NCI-H774 (cell line): ENCODE measurements around the gene HDGF.
"Not testable (repeated sequence)": the region's sequence is repeated elsewhere in the genome, so short reads cannot be mapped to it uniquely, and the experiment has no call there.

Experiments
- DNase-seq: peaks from one replicate; lab custom pipeline; 2025; lab: John Stamatoyannopoulos, UW

Gene HDGF

DNA sequence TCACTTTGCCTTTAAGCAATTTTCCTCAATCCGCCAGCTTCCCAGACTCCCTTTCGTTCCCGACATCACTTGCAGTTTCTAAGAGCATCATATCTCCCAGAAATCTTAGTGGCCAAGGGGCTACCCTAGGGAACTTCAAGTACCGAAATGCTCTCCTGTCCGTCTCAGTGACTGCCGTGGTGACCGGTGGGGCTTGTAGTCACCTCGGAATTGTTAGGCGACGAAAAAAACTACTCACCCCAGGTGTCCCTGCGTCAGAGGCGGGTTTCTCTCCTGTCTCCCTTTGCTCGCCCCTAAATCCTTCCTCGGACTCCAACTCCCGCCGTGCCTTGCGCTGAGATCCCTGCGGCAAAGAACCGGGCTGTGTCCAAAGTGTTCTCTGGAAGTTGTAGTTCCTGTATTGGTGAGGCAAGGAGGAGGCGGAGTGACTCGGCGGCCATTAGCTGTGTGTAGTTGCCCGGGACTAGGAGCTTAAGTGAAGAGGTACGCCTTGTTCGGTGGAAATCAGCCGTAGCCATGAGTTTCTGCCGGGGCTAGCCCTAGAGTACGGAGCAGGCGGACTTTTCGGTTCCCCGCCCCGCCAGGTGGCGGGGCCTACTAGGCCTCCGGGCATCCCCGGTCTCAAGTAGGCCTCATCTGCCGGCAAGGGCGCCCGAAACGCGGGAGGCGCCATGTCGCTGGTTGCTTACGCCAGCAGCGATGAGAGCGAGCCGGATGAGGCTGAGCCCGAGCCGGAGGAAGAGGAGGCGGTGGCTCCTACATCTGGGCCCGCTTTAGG is 15.8 kb upstream of the HDGF start, which contains the start of gene PRCC:
TSS of gene PRCC (plus strand) at position 435 of the 778 bp plus-strand sequence. CDS start at position 672, 237 bp downstream.
- DNase-seq, result peak; percentile 100

DNA sequence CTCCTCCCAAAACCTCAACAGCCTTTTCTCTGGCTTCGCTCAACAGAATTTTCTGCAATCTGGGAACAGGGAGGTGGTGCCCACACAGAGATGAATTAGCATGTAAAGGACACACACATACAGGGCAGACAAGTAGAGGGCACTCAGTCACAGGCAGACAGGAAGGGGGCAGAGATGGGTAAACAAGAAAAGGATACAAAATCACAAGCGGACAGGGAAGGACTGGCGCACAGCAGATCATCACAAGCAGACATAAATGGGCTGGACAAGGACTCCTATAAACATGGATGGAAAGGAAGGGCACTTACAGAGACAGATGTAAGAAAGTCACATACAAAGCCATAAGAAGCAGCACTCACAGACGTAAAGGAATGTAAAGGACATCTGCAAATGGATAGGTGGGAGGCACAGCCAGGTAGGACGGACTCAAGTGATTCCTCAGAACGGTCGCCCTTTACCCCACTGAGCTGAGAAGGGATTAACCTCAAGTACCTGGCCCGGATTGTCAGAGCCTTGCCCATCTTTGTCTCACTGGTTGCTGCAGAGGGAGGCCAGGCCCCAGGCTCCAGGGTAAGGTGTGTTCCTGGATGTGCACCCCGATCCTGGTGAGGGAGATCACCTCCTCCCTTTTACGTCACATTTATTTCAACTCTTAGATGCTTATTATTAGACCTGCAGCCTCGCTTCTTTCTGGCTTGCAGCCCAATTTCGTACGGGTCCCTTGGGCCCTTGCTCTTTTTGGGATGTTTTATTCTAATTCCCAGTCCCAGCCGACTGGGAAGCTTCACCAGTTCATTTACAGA is 15.0 kb upstream of the HDGF start:
- DNase-seq, result no peak

DNA sequence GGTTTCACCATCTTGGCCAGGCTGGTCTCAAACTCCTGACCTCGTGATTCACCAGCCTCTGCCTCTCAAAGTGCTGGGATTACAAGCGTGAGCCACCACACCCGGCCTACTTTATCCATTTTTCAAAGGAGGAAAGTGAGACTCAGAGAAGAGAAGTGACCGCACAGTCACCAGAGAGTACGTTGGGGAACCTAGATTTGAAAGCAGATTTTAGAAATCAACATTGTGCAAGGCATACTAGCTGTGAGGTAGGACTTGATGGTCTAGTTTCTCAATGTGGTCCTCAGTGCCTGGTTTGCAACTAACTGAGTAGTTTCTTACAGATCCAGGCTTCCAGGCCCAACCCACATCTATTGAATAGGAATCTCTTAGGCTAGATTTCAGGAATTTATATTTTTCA is 14.2 kb upstream of the HDGF start:
- DNase-seq, result no peak

DNA sequence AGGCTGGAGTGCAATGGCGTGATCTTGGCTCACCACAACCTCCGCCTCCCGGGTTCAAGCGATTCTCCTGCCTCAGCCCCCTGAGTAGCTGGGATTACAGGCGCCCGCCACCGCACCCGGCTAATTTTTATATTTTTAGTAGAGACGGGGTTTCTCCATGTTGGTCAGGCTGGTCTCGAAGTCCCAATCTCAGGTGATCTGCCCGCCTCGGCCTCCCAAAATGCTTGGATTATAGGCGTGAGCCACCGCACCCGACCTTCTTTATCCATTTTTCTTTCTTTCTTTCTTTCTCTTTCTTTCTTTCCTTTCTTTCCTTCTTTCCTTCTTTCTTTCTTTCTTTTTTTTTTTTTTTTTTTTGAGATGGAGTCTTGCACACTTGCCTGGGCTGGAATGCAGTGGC is 13.7 kb upstream of the HDGF start:
- DNase-seq, result not testable (repeated sequence)

DNA sequence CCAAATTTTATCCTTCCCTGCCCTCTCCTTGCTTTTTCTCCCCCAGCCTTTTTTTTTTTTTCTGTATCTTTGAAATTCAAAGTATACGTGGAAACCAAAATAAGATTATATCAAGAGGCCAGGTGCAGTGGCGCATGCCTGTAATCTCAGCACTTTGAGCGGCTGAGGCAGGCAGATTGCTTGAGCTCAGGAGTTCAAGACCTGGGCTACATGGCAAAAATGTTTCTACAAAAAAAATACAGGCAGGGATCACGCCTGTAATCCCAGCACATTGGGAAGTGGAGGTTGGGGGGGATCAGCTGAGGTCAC is 9.3 kb upstream of the HDGF start:
- no peak for DNase-seq

DNA sequence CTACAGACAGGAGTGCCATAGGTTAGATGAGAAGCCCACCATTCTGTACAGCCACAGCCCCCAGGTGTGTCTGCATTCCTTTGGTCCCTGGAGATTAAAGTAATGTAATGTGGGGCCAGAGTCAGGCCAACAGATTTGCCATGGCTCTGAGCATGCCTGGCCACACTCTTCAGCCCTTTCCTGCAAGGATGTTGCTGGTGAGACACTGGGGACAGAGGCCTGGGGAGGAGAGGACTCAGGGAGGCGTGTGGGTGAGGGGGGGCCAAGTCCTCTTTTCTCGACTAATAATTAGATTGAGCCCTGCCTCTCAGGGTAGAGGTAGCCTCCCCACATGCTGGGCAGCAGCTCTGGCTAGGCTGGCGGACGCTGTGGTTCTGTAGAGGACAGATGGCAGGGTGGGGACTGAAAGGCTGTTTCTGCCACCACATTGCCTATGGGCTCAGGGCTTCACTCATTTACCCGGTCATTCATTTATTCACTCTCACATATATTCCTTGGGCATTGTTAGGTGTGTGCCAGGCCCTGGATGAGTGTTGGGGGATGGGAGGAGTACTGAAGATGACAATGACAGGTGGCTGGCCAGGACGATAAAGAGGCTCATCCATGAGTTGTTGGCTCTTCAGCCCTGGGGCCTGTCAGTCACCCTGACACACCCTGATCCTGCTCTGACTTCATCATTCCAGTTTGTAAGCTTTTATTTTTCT is 8.8 kb upstream of the HDGF start:
- DNase-seq, result no peak

DNA sequence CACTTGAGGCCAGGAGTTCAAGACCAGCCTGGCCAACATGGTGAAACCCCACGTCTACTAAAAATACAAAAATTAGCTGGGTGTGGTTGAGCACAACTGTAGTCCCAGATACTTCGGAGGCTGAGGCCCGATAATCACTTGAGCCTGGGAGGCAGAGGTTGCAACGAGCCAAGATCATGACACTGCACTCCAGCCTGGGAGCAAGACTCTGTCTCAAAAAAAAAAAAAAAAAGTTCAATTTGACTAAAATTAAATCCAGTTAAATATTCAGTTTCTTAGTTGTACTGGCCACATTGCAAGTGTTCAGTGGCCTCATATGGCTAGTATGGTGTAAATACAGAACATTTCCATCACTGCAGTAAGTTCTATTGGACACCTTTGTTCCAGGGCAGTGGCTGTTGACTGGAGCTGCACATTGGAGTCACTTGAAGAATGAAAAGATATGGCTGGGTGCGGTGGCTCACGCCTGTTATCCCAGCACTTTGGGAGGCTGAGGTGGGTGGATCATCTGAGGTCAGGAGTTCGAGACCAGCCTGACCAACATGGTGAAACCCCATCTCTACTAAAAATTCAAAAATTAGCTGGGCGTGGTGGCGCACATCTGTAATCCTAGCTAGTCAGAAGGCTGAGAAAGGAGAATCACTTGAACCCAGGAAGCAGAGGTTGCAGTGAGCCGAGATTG is 6.2 kb upstream of the HDGF start:
- not testable (repeated sequence) for DNase-seq

DNA sequence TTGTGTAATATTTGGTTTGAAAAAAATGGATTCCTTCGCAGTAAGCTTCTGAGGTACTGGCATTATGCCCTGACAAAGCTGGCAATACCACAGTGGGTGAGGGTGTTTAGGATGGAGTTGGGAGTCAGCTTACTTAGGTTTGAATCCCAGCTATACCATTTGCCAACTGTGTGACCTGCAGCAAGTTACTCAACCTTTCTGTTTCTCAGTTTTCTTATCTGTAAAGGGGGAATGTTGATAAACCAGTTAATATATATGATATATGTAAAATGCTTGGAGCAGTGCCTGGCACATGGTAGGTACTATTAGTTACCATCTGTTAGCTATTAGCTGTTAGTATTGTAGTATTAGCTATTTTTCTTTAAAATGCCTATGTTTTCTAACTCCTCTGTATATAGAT is 4.9 kb upstream of the HDGF start:
- no peak for DNase-seq

DNA sequence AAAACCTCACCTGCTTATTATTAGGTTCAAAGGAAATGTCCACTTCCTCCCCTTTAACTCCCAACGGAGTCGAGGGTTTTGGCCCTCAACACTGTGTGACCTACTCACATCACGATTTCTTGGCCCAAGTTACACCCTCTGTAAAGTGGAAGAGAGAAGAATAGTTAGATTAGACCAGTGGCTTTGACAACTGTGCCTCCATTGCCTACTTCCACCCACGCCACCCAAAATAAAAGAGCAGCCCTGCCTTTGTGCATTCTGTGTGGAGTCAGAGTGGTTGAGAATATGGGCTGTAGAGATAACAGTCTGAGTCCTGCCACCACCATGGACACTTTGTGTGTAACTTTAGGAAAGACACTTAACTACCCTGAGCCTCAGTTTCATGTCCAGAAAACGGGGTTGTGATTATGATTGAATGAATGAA is 4.1 kb upstream of the HDGF start:
- DNase-seq, result no peak

DNA sequence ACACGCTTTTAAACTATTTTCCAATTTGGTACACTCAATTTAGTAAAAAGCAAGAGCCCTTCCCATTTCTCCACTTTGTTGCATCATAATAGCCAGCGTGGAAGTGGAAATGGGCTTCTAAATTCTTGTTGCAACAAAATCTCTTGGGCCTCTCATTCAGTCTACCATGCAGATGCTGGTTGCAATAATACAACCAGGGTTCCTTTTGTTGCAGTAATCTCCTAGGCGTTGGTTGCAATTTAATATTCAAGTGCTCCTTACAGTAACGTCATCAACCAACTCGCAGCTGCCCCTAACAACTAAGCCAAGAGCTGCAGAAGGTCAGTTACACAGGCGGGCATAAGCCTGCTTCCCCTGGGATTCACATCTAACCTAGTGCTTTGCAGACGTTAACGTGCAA is 2.7 kb upstream of the HDGF start:
- DNase-seq, result no peak

DNA sequence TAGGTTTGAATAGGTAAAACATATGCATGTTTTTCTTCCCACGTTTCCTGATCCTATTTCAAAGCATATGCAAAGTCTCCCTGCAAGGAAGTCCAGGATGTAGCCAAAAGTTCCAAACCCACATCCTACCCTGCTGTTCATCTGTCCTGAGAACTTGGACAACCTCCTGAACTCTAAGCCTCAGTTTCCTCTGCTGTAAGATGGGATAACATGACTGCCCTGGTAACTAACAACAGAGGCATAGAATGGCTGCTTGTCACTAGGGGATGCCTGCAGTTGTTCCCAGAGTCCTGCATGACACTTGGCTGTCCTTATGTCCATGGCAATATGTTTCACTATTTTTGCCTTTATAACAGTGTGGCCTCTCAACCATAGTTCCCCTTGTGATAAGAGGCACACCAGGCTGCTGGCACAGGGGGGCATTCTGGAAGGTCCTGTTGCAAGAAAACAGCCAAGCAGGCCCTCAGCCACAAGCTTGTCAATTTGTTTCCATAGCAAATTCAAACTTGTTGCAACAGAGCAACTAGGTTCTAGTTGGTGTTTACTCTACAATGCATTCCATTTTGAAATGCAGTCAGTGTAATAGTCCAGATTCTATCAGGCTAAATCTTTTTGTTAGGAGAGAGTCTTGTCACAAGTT is 1.5 kb upstream of the HDGF start:
- no peak for DNase-seq

DNA sequence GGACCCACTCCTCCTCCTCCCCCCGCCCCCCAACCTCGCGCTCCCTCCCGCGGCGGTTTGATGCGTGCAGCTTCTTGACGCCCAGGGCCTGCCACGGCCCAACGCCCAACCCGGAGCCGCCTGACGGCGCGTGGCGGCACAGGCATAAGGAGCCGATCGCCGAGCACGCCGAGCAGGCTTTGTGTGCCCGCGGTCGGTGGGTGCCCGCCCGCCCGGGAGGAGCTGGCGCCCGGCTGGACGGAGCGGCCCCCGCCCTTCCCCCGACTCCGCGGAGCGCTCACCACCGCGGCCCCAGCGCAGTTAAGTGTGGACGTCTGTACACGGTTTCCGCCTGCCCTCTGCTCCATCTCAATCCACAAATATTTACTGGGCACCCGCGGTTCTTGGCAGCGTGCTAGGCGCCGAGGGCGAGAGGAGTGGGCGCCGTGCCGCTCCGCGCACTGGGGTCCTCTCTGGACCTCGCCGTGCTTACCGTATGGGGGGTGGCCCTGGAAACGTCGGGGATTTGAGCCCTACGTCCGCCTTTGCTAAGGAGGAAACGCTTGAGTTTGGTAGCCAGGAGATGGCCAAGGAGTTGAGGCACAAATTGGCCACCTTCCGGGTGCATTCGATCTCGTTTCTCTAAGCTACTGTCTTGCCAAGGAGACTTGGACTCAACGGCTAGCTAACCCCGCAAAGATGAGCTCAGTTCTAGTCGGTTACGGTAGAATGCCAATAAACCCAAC is 444 bp upstream of the HDGF start:
- peak; percentile 94 for DNase-seq

DNA sequence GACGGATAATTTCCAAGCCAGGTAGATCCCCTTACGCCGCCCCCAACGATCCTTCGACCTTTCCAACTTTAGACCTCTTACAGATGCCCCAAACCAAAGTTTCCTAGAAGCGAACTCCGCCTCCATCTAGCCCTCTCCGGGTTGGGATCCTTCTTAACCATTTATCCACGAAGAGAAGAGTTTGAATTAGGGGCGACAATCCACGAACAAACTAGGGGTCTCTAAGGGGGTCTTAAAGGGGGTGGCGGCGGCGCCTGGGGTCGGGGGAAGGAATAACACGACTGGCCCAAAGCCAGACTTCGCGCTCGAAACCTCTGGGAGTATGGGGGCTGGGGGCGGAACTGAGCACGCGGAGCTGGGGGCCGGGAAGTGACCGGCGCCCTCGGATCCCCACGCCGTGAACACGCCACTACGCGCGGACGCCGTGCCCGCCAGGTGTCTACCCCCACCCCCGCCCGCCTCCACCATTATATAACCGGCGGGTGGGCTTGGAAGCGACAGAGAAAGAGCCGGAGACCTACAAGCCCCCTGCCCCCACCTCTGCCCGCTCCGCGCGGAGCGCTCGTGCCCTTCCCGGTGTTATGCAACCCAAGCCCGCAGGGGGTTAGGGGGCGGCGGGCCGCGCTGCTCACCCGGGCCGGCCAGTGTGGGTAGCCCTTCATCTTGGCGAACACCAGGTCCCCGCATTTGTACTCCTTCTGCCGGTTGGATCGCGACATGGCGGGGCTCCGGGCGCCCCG is 594 bp downstream of the HDGF start:
- peak; percentile 63 for DNase-seq

DNA sequence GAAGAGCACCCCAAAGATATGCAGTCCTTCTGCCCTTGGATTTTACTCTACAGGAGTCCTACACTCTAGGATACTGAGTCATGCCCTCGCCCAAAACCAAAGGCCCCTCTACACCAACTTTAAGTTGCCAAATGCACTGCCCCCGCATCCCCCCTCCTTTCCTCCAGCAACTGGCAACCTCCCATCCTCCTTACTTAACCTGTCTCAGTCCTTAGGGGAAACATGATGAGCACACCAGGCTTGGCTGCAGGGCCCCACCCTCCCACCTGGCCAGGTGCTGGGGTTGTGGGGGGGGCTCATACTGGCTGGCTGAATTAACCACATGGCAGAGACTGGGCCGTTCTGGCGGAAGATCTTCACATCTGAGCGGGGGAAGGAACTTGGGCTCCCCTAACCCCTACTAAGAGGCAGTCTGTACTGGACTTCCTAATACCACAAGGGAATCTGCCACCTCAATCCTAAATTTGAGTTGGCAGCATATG is 1.2 kb downstream of the HDGF start:
- peak; percentile 51 for DNase-seq

DNA sequence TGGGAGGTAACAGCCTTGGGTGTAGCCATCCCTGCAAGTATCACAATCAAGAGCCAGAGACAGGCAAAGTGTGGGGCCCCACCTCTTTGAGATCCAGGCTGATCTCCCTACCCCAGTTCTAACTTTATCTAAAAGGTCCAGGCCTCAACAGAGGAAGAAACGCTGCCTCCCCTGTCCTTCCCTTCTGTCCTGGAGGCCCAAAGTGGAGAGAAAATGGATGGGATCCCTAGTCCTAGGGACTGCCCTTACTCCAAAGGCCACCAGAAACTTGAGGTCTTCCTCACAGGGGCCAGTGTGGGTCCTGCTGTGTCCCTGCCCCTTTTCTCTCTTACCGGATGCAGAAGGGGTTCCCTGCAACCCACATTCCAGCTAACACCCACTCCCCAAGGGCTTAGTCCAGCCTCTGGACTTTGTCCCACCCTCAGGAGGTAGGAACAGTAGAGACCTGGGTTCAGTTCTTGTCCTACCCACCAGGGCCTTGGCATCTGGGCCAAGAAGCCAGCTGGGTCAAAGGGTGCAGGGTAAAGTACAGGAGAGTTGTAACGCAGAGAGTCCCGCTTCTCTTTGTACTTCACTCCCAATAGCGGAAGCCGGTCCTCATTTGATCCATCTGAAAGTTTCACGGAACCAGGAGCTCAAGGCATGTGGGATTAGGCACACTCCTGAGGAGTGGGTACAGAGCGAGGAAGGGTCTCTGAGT is 1.9 kb downstream of the HDGF start:
- no peak for DNase-seq

DNA sequence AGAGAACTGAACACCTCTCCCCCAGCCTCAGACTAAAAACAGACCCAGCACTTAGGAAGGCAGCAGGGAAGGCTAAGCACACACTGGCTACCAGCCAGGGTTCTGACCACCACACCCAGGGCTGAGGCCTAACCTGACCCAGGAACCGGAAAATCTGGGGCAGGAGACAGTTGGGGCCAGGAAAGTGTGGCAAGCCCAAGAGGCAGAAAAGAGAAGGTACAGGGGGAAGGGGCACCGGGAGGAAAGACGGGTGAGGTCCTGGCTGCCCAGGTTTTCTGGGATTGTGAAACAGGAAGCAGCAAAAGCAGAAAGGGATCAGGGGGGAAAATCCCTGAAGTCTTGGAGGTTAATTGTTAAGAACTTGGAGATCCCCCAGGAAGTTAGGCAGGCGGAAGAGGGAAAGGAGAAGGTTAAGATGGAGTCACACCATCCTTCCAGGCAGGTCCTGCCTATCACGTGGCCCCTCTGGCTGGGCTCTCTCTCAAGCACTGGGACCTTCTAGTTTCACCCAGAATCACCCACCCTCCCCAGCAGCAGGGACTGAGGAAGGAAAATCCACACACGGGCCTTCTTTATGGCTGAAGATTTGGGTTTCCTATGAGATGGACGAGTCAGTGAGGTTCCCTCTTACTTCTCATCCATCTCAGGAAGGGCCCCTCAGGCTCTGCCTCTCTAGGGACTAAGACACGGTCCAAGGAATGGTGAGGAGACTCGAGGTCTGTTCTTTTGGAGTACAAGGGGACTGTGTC is 2.6 kb downstream of the HDGF start:
- DNase-seq, result no peak

DNA sequence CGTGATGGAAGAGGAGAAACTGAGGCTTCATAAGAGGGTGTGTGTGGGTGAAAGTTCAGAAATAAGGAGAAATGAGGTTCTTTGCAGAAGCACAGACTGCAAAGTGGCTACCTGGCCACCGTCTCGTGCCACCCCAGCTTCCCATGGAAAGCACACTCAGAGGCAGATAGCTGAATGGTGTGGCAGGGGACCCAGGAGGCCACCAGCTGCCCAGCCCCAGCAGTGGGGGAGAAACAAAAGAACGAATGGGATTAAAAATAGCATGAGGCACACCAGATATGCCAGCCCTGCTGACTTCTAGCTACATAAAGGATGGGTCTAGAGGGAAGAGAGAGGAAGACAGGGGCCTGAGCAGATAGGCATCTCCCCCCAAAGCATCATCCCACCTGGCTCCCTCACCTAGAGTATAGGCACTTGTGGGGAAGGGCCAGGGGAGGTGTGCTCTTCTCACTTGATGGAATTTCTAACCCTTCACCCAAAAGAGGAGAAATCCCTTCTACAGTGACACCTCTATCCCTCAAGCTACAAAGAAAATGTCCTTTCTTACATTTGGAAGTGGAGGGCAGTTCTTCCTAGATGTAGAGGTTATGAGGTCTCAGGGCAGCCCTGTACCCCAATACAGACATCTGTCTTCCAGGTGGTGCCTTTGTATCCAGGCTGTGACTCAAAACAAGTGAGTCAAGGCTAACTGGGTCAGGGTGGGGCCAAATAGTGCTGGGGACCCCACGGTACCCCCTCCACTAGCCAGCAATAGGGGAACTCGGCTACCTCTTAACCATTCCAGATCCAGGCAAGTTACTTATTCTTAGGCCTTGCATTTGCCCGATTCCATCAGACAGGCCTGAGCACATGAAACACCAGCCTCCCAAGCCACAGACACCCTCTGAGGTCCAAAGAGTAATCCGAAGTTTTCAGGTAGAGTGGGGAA is 3.5 kb downstream of the HDGF start:
- DNase-seq, result no peak
